GM10266 (cell line): ENCODE results near the gene ARHGEF12.

ENCODE experiments used
- DNase-seq: peaks from one replicate; pipeline ENCODE4 v3.0.0; 2012; ENCODE audit errors: extremely low spot score
- TF ChIP-seq, protein P1 (sequence below): IDR thresholded peaks from 2 replicates; pipeline ENCODE4 v1.5.1; 2012; ENCODE audit warnings: mild to moderate bottlenecking, low read depth; ENCODE audit not compliant: control insufficient read depth, insufficient read depth; ENCODE audit errors: missing control alignments

ARHGEF12 gene

DNA sequence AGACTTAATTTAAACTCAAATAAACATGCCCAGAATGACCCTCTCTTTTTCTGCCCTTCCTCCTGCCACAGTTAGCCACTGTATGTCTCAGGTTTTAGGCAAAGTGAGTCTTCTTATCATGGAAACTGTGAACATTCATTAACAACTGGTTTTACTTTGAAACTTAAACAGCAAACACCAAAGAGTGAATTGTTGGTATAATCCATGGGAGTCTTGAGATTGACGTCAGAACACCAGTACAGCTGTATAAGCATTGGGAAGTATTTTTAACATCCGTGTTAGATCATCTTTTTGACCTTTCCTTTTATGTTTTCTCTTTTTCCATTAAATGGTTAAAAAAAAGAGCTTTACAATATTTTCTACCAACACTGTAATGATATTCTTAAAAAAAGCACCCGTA, 38.9 kb downstream of the ARHGEF12 start:
- DNase-seq = no peak
- TF ChIP-seq, protein P1, sequence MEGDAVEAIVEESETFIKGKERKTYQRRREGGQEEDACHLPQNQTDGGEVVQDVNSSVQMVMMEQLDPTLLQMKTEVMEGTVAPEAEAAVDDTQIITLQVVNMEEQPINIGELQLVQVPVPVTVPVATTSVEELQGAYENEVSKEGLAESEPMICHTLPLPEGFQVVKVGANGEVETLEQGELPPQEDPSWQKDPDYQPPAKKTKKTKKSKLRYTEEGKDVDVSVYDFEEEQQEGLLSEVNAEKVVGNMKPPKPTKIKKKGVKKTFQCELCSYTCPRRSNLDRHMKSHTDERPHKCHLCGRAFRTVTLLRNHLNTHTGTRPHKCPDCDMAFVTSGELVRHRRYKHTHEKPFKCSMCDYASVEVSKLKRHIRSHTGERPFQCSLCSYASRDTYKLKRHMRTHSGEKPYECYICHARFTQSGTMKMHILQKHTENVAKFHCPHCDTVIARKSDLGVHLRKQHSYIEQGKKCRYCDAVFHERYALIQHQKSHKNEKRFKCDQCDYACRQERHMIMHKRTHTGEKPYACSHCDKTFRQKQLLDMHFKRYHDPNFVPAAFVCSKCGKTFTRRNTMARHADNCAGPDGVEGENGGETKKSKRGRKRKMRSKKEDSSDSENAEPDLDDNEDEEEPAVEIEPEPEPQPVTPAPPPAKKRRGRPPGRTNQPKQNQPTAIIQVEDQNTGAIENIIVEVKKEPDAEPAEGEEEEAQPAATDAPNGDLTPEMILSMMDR = no peak

DNA sequence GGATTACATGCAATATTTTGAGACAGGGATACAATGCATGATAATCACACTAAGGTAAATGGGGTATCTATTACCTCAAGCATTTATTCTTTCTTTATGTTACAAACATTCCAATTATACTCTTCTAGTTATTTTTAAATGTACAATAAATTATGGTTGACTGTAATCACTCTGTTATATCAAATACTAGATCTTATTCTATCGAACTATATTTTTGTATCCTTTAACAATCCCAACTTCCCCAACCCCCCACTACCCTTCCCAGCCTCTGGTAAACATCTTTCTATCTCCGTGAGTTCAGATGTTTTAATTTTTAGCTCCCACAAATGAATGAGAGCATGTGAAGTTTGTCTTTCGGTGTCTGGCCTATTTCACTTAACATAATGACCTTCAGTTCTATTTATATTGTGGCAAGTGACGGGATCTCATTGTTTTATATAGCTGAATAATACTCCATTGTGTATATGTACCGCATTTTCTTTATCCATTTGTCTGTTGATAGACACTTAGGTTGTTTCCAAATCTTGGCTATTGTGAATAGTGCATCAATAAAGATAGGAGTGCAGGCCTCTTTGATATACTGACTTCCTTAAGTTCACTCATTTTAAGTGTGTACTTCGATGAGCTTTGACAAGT, 40.5 kb downstream of the ARHGEF12 start:
- DNase-seq = no peak
- TF ChIP-seq, protein P1 = no peak

DNA sequence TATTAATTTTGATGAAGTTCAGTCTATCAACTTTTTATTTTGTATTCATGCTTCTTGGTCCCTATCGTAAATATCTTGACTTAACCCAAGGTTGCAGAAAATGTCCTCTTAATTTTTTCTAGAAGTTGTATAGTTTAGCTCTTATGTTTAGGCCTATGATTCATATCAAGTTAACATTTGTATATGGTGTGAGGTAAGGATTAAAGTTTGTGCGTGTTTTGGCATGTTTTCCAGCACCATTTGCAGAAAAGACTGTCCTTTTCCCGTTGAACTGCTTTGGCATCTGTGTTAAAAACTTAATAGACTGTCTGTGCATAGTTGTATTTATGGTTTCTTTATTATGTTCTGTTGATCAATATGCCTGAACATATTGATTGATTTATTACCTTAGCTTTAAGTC, 42.3 kb downstream of the ARHGEF12 start:
- TF ChIP-seq, protein P1 = no peak

DNA sequence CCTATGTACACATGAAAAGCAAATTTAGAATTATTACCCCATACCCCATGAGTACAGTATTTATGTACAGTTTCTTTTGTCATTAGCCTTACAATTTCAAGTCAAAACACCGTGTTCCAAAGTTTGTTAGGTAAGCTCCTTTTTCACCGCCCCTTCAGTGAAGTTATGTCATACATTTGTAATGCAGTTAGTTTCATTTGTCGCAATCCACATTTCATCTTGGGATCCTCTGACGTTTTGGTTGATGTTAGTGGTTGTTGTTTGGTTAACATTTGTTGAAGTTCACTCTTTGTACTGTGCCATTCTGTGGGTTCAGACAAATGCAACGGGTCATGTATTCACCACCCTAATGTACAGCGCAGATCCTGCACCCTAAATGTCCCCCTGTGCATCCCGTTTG, 45.2 kb downstream of the ARHGEF12 start:
- no peak for DNase-seq
- TF ChIP-seq, protein P1 = no peak

More for the DNA sequence above, 42.3 kb downstream of the ARHGEF12 start:
- no peak for DNase-seq

DNA sequence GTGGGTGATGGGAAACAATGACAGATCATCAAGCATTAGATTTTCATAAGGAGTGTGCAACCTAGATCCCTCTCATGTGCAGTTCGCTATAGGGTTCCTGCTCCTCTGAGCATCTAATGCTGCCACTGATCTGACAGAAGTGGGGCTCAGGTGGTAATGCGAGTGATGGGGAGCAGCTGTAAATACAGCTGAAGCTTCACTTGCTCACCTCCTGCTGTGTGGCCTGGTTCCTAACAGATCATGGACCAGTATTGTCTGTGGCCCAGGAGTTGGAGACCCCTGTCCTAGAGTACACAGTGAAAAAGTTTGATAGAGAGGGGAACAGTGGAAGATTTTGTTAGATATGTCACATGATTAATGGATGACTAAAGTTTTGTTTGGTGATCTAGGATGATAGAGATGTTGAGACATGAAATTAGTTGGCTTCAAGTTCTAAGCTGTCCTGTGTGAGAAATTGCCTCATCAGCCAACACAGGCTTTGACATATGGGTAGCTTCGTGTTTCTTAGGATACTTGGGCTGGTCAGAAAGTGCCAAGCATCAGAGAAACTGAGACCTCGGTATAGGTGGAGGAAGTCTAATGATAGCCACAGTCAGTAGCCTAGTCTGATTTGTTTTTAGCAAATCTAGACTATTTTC, 47.4 kb downstream of the ARHGEF12 start:
- TF ChIP-seq, protein P1 = no peak

DNA sequence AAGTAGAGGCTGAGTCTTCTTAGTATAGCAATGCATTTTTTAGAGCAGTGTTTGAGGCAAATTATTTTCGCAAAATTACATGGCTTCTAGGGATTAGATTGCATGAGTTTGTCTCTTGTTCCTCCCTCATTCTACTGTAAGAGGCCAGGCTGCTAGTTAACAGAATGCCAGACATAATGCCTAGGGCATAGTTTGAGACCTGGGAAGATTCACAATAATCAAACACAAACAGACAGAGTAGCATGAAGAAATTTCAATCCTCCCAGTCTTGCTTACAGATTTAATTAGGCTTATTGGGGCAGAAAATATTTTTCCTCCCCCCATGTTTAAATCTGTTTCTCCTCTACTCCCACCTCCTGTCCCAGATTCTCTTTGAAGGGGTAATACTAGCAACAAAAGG, 48.3 kb downstream of the ARHGEF12 start:
- DNase-seq = no peak
- TF ChIP-seq, protein P1 = no peak

More for the DNA sequence above, 47.4 kb downstream of the ARHGEF12 start:
- DNase-seq = no peak

DNA sequence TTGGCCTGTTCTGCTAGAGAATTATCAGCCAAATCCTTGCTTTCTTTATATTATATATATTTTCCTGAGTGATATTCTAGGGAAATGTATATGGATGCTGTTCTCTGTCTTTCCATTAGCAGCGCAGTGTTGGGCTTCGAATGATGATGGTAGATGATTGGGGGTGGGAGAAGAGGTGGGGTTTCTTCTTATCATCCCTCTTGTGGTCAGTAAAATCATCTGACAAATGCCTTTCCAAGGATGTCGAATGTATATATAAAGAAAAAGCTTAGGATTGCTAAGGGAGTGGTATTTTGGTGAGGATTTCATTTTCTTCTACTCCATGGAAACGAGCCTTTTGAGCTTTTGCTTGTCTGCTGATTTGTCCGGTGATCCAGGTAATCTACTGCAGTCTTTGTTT, 48.9 kb downstream of the ARHGEF12 start:
- DNase-seq = no peak
- TF ChIP-seq, protein P1 = no peak
